GM19240 (cell line): Measurements from ENCODE around the gene MAP3K7.
"Not testable (repeated sequence)": the region's sequence is repeated elsewhere in the genome, so short reads cannot be mapped to it uniquely, and the experiment has no call there.

ENCODE experiments used
- DNase-seq: peaks from one replicate; pipeline ENCODE4 v3.0.0; 2011; ENCODE audit warnings: low spot score; ENCODE audit not compliant: insufficient read length

Gene MAP3K7

DNA sequence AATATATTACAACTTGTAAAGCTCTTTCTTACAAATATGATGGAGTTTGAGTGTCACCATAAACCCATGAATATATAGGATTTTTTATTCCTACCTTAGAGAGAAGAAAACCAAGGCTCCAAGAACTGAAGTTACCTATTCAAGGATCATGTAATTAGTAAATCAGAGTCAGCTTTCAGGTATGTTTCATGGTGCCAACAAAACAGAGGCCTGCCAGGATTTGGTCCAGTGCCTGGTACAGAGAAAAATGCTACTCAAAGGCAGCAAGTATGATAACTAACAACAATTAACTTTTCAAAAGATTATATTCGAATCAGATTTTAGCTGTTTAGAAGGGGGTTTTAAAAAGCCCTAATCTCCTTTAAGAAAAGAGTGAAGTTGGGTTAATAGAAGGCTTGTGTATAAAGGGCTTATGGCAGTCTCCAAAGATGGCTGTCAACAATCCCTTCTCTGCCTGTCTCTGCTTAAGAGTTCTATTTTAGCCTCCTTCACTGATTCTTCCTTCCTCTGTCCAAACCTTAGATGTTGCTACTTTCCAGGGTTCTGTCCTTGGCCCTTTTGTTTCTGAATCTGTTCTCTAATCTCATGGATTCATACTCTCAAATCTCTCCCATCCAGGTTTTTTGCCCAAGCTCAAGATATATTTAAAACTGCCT, 7.8 kb downstream of the MAP3K7 start:
- no peak for DNase-seq

DNA sequence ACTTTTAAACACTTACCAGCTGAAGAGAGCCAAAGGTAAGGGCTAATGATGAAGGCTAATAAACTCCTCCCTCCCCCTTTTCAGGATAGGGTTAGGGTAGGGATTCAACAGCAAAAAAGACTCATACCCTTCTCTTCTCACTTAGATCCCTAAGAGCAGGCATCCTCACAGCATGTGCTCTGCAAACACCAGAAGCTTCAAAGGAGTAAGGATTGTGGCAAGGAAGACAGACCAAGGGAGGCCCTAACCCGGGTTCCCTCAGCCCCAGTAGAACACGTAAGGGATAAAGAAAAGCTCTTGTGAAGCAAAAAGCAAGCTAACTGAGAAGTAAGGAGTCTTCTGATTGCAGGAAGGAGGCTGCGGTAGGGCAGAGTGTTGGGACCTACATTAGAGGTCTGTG, 11.6 kb downstream of the MAP3K7 start:
- DNase-seq, result no peak

DNA sequence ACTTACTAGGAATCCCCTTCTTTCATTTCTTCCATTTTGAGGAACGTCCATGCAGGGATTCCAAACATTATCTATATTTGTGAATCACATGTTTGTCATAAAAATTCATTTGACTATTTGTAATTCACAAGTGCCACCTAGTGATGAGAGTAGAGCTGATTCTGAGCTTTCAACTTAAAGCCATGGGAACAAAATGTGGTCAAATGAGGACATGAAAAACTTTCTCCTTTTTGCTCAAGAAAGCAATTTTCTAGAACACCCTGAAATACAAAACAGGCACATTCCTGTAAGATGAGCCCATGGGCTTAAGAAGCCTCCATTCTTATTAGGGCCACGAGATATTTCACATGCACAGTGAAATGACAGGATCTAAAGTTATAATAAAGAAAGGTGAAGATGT, 12.3 kb downstream of the MAP3K7 start:
- no peak for DNase-seq

DNA sequence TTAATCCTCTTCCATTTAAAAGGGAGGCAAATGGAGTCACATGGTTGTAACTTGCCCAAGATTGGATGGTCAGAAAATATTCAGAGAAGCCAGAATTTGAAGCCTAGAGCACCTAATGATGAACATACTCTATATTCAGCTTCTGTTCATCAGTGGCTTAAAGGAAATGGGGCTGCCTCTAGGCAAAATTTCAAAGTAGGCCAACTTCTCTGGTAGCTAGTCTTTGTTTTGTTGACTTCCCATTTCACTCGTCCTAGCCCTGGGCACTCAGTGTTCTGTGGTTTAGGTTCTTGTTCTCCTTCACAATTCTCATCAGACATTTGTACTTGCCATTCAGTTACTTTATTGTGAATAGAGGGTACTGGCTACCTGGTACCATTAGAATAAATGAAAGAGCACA, 13.2 kb downstream of the MAP3K7 start:
- no peak for DNase-seq

DNA sequence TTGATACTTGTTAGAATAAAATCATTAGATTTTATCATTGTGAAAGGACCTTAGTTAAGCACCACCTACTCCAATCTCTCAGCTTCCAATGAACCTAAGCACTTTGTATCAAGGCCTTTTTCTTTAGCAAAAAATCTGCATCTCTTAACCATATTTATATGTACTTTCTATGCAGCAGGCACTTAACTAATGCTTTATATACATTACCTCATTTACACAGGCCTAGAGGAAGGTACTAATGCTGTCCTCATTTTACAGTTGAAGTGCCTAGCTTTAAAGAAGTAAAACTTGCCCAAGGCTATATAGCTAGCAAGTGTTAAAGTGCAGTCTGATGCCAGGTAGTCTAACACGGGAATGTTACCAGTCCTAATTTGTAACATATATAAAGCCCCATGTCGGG, 14.0 kb downstream of the MAP3K7 start:
- DNase-seq, result no peak

DNA sequence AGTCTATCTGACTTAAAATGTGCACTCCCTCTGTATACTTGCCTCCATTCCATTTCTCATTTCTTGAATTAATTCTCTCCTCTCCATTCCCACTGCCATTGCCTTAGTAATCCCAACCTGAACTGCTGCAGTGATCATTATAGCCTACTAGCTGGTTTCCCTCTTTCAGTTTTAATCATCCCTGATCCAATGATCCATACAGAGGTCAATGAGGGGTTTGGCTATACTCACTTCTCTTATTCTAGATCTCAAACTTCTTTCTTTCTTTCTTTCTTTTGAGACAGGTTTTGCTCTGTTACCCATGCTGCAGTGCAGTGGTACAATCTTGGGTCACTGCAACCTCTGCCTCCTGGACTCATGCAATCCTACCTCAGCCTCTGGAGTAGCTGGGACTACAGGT, 17.6 kb downstream of the MAP3K7 start:
- DNase-seq, result no peak

DNA sequence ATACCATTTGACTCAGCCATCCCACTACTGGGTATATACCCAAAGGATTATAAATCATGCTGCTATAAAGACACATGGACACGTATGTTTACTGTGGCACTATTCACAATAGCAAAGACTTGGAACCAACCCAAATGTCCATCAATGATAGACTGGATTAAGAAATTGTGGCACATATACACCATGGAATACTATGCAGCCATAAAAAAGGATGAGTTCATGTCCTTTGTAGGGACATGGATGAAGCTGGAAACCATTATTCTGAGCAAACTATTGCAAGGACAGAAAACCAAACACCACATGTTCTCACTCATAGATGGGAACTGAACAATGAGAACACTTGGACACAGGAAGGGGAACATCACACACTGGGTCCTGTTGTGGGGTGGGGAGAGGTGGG, 19.2 kb downstream of the MAP3K7 start:
- not testable (repeated sequence) for DNase-seq

DNA sequence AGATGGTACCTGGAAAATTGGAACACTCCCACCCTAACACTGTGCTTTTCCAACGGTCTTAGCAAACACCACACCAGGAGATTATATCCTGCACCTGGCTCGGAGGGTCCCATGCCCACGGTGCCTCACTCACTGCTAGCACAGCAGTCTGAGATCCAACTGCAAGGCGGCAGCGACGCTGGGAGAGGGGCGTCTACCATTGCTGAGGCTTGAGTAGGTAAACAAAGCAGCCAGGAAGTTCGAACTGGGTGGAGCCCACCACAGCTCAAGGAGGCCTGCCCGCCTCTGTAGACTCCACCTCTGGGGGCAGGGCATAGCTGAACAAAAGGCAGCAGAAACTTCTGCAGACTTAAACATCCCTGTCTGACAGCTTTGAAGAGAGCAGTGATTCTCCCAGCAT, 24.5 kb downstream of the MAP3K7 start:
- DNase-seq, result not testable (repeated sequence)

DNA sequence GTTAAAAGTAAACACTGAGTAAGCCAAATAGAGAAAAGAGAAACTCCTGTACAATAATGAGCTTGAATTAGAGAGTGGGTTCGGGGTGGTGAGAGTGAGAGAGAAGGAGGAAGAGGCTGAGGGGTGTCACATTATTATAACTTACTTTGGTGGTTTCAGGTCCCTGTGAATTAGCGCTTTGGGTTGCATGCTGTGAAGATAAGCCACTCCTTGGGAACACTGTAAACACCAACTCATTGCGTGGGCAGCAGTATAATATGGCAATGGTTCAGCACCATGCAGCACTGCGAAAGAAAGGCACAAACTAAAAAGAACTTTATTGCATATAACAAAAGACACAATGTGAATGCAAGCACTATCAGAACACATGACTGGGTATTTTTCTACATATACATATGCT, 26.9 kb downstream of the MAP3K7 start:
- DNase-seq, result no peak

DNA sequence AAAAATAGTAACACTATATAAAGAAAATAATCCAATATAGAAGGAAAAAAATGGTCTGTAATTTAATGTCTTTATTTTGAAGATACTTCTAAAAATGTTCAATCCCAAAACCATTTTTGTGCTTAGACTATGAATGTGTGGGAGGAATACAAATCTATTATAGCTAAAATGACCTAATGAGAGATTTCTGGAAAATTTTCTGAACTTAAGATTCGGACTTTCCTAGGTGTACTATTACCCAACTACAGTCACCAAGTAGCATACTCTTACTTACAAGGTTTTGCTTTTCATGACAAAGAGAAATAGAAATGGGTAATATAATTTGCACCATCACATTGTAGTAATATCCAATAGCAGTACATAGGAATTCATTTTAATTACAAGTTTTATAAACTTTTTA, 29.9 kb downstream of the MAP3K7 start:
- DNase-seq, result no peak

DNA sequence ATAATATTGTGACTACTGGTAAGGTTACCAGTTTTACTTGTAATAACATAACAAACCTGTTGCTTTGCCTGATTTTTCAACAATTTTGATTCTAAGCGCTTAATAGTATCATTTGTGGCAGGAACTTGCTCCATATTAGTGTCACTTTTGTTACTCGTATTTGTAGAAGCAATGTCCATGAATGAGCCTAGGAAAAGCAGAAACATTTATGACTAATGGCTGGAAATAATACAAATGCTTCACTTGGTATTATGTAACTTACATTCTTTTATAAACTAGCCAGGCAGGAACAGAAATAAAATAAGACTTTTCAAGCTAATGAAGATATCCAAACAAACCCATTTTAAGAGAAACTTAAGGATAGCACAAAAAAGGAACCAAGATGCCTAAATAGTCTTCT, 38.9 kb downstream of the MAP3K7 start:
- no peak for DNase-seq

DNA sequence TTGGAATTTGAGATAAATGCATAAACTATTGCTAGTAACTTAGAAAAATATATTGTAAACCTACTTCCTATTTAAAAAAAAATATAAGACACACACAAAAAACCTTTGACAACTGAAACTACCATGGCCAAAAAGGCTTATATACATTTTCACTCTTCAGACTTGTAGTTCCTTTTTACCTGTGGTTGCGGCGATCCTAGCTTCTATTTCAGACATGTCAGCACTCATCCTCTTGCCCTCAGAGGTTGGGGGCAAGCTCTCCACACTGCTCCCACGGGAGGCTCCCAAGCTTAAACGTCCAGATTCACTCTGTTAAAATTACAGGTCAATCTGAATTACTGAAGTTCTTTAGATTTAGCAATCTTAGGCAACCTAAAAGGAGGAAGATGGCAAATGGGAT, 39.8 kb downstream of the MAP3K7 start:
- no peak for DNase-seq

DNA sequence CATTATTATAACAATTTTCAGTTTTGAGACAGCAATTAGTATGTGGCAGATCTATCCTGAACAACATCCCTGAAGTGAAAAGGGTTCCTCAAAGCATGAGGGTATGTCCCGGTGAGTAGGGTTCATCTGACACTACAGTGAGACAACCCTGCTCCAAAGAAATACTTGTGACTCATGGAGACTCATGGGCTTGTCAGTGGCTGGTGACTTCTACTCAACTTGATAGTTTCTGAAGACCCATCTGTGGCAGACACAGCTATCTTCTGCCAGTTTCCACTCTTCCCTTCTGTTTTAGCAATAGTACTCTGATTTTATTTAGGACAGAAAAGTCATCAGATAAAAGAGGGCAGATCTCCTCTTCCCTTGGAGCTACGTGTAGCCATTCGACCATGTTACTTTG, 41.4 kb downstream of the MAP3K7 start:
- no peak for DNase-seq

DNA sequence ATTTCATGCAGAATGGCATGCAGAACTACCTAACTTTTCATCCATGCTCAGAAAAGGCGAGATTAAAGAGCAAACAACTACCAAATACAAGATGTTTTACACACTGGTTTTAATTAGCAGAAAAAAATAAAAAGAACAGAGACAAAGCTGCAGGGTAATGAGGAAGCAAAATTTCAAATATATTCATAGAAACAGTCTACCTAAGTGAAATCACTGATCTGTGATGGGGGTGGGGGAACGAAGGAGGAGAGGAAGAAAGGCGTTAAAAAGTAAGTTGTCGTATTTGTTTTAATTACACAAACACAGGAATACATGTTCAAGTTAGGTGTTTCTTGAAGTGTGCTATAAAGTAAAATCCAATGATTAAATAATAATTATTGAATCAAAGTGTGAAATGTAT, 42.1 kb downstream of the MAP3K7 start:
- no peak for DNase-seq

DNA sequence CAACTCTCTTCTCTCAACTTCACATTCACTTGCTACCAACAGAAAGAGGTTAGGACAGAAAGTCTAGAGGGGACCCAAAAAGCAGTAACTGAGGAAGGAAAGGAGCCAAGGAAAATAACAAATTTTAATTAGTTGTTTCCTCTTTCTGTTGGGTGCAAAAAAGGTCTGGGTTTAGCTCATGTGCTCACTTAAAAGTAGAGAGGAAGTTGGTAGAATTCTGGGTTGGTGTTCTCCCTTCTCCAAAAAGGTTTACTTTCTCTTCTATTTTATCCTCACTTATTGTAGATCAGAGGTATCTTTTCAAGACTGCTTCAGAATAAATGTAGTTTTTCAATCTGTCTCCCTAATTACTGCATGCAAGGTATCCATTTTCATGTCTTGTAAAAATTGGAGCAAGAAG, 42.8 kb downstream of the MAP3K7 start:
- DNase-seq, result no peak

DNA sequence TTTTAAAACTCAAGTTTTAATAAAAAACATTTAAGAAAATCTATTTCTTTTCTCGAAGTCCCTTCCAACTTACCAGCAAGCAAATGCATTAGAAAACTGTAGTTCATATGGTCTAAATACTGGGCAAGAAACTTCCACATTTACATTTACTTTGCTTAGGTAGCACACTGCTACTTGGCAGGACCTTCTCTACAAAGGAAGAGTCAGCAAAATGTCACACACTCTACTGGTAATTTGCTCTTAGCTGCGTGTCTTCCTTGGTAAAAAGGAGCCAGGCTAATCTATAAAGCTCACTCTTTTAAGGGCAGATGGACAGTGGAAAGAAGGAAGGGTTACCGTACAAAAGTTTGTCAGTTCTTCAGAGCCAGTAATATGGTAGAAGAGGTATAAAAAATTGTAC, 45.7 kb downstream of the MAP3K7 start:
- no peak for DNase-seq

DNA sequence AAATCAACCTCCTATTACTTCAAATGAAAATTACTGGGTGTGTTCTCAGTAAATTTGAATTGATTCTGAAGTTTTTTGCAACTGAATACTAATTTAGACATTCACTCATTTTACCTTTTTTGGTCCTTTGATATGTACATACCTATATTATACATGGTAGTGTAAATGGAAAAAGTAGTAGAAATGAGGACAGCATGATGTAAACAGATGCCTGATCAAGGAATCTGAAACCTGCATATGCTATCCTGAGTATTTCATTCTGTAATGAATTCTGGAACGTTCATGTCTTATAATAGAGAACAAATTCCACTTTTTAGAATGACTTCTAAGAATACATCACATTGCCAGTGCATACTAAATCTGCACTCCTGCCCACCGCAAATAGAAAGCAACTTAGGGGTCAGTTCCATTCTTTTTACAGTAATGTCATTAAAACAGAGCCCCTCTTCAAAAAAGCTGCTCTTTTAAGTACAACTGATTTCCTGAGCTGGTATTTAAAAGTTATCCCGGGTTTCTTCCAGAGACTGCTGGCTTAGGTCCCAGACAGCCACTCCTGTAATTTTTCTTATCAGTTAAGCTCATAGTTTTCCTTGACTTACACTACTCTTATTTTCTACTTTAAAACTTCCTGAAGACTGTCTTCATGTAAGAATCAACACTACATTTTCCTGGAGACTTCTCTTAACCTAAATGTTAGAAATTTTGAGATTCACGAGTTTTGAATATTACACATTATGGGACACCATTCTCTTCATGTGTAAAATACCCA, 48.4 kb downstream of the MAP3K7 start:
- no peak for DNase-seq

DNA sequence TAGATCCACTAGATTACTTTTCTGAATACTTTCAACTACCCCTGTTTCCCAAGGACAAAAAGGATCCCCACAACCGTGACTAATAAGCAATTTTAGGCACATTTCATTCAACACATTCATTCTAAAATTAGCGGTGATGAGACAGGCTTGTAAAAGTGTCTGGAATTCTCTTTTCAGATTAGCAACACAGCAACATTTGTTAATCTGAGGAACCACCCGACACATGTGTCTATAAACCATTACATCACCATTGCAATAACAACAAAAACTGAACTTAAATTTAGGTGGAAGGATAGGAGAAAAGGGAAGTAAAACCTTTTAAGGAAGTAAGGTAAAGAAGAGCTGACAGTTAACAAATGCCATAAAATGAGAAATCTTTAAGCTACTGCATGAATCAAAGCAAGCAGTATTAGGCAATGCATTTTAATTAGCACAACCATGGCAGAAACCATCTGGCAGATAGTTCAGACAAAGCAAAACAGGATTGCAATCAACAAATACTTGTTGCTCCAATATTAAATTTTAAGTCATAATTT, 49.1 kb downstream of the MAP3K7 start:
- no peak for DNase-seq

DNA sequence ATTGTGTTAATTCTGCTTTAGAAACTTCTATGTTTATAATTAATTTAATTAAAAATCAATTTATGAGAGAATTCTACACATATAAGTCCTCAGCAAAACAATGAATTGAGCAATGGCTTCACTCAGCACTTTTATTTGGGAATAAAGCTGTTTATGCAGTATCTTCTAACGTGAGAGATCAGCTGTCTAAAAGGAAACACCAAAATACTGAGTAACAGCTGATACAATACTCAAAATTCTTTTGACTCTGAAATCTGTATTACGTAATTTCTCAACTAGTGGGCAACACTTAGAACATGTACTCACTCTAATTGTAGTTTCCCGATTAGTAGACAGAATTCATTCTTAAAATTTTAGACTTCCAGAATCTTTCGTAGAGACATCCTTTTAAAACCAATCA, 49.8 kb downstream of the MAP3K7 start:
- no peak for DNase-seq

DNA sequence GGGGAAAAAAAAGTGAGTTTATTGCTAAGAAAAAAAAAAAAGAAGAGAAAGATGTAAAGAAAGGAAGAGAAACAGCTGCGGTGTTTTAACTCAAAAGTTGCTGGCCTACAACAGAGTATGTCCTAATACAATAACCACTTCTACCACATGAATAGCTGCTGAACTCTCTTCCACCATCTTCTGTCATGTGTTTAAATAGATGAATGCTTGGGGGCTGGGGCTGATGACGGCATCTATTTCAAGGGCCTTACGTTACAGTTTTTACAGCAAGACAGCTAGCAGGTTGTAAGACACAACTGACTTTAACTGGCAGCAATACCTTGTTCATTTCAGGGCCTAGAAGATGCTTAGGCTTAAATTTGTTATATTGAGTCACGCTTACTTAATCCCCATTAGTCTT, 50.4 kb downstream of the MAP3K7 start:
- no peak for DNase-seq

DNA sequence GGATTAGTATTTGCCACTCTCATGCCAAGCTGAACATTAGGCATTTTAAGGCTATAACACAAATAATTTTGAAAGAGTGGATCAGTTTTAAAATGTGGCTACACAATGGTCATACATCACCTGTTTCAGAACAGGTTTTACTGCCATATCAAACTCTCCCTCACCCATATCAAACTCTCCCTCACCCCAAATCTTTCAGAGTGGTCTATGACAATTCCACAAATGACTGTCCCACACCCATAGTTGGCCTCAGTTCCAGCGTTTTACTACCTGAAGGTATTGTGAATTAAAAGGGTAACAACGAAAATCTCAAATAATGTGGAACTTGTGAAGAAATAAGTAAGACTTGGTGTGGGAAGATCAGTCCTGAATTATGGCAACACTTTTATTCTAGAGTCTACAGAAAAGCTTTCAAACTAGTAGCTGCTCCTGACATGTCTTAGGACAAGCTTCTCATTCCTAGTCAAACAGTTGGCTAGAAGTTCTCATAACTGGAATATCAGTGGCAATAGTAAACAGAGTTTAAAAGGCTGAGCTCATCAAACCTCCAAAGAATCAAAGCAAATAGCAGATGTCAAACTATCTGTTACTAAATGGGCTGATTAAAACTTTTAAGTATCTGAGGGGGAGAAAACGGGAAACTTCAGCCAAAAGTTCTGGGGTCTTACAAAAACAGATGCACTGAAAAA, 52.4 kb downstream of the MAP3K7 start:
- no peak for DNase-seq

DNA sequence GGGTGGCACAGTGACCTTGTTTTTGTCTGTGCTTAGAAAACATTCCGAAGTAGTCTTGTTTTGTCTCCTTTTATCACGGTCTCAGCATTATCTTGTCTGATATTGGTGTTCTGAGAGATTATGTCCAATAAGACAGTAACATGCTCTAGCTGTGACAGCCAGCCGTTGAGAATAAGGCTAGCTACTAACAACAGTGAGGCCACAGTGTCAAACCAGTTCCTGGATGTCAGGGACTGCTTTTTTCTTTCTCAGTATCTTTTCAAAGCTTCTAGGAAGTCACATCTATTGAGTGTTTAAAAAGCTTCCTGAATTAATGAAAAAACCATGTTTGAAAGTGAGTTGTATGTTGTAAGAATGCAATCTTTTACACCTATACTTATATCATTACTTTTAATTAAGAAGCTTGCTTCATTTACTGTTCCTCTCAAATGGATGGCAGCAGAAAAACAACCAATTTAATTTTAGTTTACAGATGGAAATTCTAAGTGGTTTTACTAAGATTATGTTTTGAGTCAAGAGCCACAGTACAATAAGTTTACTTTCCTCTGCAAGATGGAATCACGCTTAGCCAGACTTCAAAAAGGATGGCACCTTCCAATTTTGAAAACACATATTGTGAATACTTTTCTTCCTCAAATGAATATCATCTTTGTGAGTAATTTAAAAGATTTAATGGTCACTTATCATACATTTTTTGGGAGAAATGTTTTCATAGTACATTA, 53.1 kb downstream of the MAP3K7 start:
- no peak for DNase-seq
